Measurements from ENCODE around the gene ECT2L. TPM values are rescaled to one million over a fixed set of nuclear protein-coding genes. Genes with fewer than 3 reads are reported as not detected.

The ECT2L gene
- total RNA-seq, 1 donor from 2014 or later = not detected

- H3K9me3 Mint-ChIP-seq (ENCODE audit: low read depth) = no peaks in the 10 kb centered on the region
- TF ChIP-seq CTCF (IDR thresholded peaks at IDR 0.05) = no peak
- H3K4me3 Mint-ChIP-seq (ENCODE audit: unreplicated experiment) = no peak overlapping the region
- peak overlapping the region; percentile 49 for H3K27ac Mint-ChIP-seq (ENCODE audit: unreplicated experiment)
- H3K27me3 Mint-ChIP-seq (ENCODE audit: low read depth) = no peaks in the 10 kb centered on the region
- H3K36me3 Mint-ChIP-seq (ENCODE audit: low read depth) = no peaks in the 10 kb centered on the region
- peaks cover 41% of the 10 kb centered on the region for H3K4me1 Mint-ChIP-seq (ENCODE audit: low read depth)
- no peak for DNase-seq (ENCODE audit: low spot score)
Measured at GRCh38 chr6:138868181-138868580, 72.3 kb downstream of the ECT2L start.

- H3K27ac Mint-ChIP-seq (ENCODE audit: unreplicated experiment) = no peak overlapping the region
- TF ChIP-seq CTCF (IDR thresholded peaks at IDR 0.05) = no peak
- H3K27me3 Mint-ChIP-seq (ENCODE audit: low read depth) = no peaks in the 10 kb centered on the region
- no peak overlapping the region for H3K4me3 Mint-ChIP-seq (ENCODE audit: unreplicated experiment)
- peaks cover 40% of the 10 kb centered on the region for H3K4me1 Mint-ChIP-seq (ENCODE audit: low read depth)
- no peak for DNase-seq (ENCODE audit: low spot score)
- H3K9me3 Mint-ChIP-seq (ENCODE audit: low read depth) = no peaks in the 10 kb centered on the region
- no peaks in the 10 kb centered on the region for H3K36me3 Mint-ChIP-seq (ENCODE audit: low read depth)
Measured at GRCh38 chr6:138869398-138869797, 73.5 kb downstream of the ECT2L start.

- no peak overlapping the region for H3K27ac Mint-ChIP-seq (ENCODE audit: unreplicated experiment)
- peaks cover 29% of the 10 kb centered on the region for H3K4me1 Mint-ChIP-seq (ENCODE audit: low read depth)
- no peak overlapping the region for H3K4me3 Mint-ChIP-seq (ENCODE audit: unreplicated experiment)
- no peak for DNase-seq (ENCODE audit: low spot score)
- H3K27me3 Mint-ChIP-seq (ENCODE audit: low read depth) = no peaks in the 10 kb centered on the region
- H3K36me3 Mint-ChIP-seq (ENCODE audit: low read depth) = no peaks in the 10 kb centered on the region
- TF ChIP-seq CTCF (IDR thresholded peaks at IDR 0.05) = no peak
- no peaks in the 10 kb centered on the region for H3K9me3 Mint-ChIP-seq (ENCODE audit: low read depth)
Measured at GRCh38 chr6:138873191-138873590, 77.3 kb downstream of the ECT2L start.

GRCh38 chr6:138882369-138883017, 86.6 kb downstream of the ECT2L start:
- Mint-ChIP-seq H3K36me3 (ENCODE audit: low read depth) (peaks cover 2% of the 10 kb centered on the region), H3K4me3 (ENCODE audit: unreplicated experiment) (no peak overlapping the region), H3K27me3 (ENCODE audit: low read depth) (no peaks in the 10 kb centered on the region), H3K4me1 (ENCODE audit: low read depth) (no peaks in the 10 kb centered on the region), H3K9me3 (ENCODE audit: low read depth) (no peaks in the 10 kb centered on the region), H3K27ac (ENCODE audit: unreplicated experiment) (no peak overlapping the region)
- no peak for DNase-seq (ENCODE audit: low spot score)
- TF ChIP-seq CTCF (IDR thresholded peaks at IDR 0.05) = no peak

- Mint-ChIP-seq H3K27ac (ENCODE audit: unreplicated experiment) (no peak overlapping the region), H3K36me3 (ENCODE audit: low read depth) (peaks cover 2% of the 10 kb centered on the region), H3K27me3 (ENCODE audit: low read depth) (no peaks in the 10 kb centered on the region), H3K4me3 (ENCODE audit: unreplicated experiment) (no peak overlapping the region), H3K4me1 (ENCODE audit: low read depth) (no peaks in the 10 kb centered on the region), H3K9me3 (ENCODE audit: low read depth) (no peaks in the 10 kb centered on the region)
- no peak for DNase-seq (ENCODE audit: low spot score)
- no peak for TF ChIP-seq CTCF (IDR thresholded peaks at IDR 0.05)
Measured at GRCh38 chr6:138885156-138885819, 89.4 kb downstream of the ECT2L start.
